ENCODE results near the gene TEX14.

GRCh38 chr17:58557981-58558380 lies 133.9 kb downstream of the TEX14 start:
- TF ChIP-seq CTCF (IDR thresholded peaks at IDR 0.05; ENCODE audit: insufficient read depth, low read length, poor library complexity, severe bottlenecking) (no peak), EZH2phosphoT487 (conservative IDR thresholded peaks at IDR 0.05; ENCODE audit: low read length) (no peak)

Measured in SU-DHL-6 (cell line).